ENCODE measurements around the gene SCGB1A1. TPM values are rescaled to one million over a fixed set of nuclear protein-coding genes. Genes with fewer than 3 reads are reported as not detected.
"Not testable (repeated sequence)": the region's sequence is repeated elsewhere in the genome, so short reads cannot be mapped to it uniquely, and the experiment has no call there.

Gene SCGB1A1
- total RNA-seq, 1 donor from 2014 or later, result not detected

GRCh38 chr11:62444236-62444833, 25.5 kb downstream of the SCGB1A1 start:
- H3K27me3 Mint-ChIP-seq (ENCODE audit: low read depth), result peaks cover 7% of the 10 kb centered on the region
- H3K4me3 Mint-ChIP-seq, result no peak overlapping the region
- H3K4me1 Mint-ChIP-seq, result no peaks in the 10 kb centered on the region
- H3K36me3 Mint-ChIP-seq (ENCODE audit: low read depth), result no peaks in the 10 kb centered on the region
- DNase-seq (ENCODE audit: low read depth, low spot score), result no peak
- TF ChIP-seq CTCF (conservative IDR thresholded peaks at IDR 0.05), result no peak
- no peaks in the 10 kb centered on the region for H3K9me3 Mint-ChIP-seq
- no peak overlapping the region for H3K27ac Mint-ChIP-seq (ENCODE audit: unreplicated experiment)

- TF ChIP-seq CTCF (conservative IDR thresholded peaks at IDR 0.05), result no peak
- DNase-seq (ENCODE audit: low read depth, low spot score), result no peak
- no peaks in the 10 kb centered on the region for H3K4me1 Mint-ChIP-seq
- H3K9me3 Mint-ChIP-seq, result no peaks in the 10 kb centered on the region
- no peaks in the 10 kb centered on the region for H3K36me3 Mint-ChIP-seq (ENCODE audit: low read depth)
- peaks cover 7% of the 10 kb centered on the region for H3K27me3 Mint-ChIP-seq (ENCODE audit: low read depth)
- no peak overlapping the region for H3K4me3 Mint-ChIP-seq
- H3K27ac Mint-ChIP-seq (ENCODE audit: unreplicated experiment), result no peak overlapping the region
Observed at GRCh38 chr11:62444835-62445234, 26.0 kb downstream of the SCGB1A1 start.

GRCh38 chr11:62445314-62445740, 26.5 kb downstream of the SCGB1A1 start:
- no peak for TF ChIP-seq CTCF (conservative IDR thresholded peaks at IDR 0.05)
- Mint-ChIP-seq H3K27ac (ENCODE audit: unreplicated experiment) (no peak overlapping the region), H3K27me3 (ENCODE audit: low read depth) (peaks cover 7% of the 10 kb centered on the region), H3K36me3 (ENCODE audit: low read depth) (no peaks in the 10 kb centered on the region), H3K4me1 (no peaks in the 10 kb centered on the region), H3K9me3 (no peaks in the 10 kb centered on the region), H3K4me3 (no peak overlapping the region)
- no peak for DNase-seq (ENCODE audit: low read depth, low spot score)

- H3K36me3 Mint-ChIP-seq (ENCODE audit: low read depth), result no peaks in the 10 kb centered on the region
- H3K27ac Mint-ChIP-seq (ENCODE audit: unreplicated experiment), result no peak overlapping the region
- H3K4me1 Mint-ChIP-seq, result no peaks in the 10 kb centered on the region
- H3K4me3 Mint-ChIP-seq, result no peak overlapping the region
- DNase-seq (ENCODE audit: low read depth, low spot score), result no peak
- TF ChIP-seq CTCF (conservative IDR thresholded peaks at IDR 0.05), result no peak
- H3K9me3 Mint-ChIP-seq, result no peaks in the 10 kb centered on the region
- H3K27me3 Mint-ChIP-seq (ENCODE audit: low read depth), result peaks cover 7% of the 10 kb centered on the region
Observed at GRCh38 chr11:62446091-62446490, 27.3 kb downstream of the SCGB1A1 start.

GRCh38 chr11:62449451-62449851, 30.6 kb downstream of the SCGB1A1 start:
- Mint-ChIP-seq H3K36me3 (ENCODE audit: low read depth) (no peaks in the 10 kb centered on the region), H3K27ac (ENCODE audit: unreplicated experiment) (no peak overlapping the region), H3K4me1 (no peaks in the 10 kb centered on the region), H3K4me3 (no peak overlapping the region), H3K27me3 (ENCODE audit: low read depth) (peaks cover 7% of the 10 kb centered on the region), H3K9me3 (no peaks in the 10 kb centered on the region)
- no peak for DNase-seq (ENCODE audit: low read depth, low spot score)
- TF ChIP-seq CTCF (conservative IDR thresholded peaks at IDR 0.05), result no peak

- not testable (repeated sequence) for H3K9me3 Mint-ChIP-seq; H3K36me3 Mint-ChIP-seq (ENCODE audit: low read depth); DNase-seq (ENCODE audit: low read depth, low spot score); H3K4me3 Mint-ChIP-seq; H3K4me1 Mint-ChIP-seq; H3K27ac Mint-ChIP-seq (ENCODE audit: unreplicated experiment); H3K27me3 Mint-ChIP-seq (ENCODE audit: low read depth)
Observed at GRCh38 chr11:62449912-62450311, 31.1 kb downstream of the SCGB1A1 start.
